Eye (tissue), 1 donor: Measurements from ENCODE around the gene DDR2.
A peak's percentile ranks its signal among the peaks of the same experiment; 100 is the strongest.

Source experiments
- DNase-seq: peaks from one replicate; pipeline ENCODE4 v3.0.0-alpha.2; 2015

Gene DDR2

GRCh38 chr1:162631546-162632191 lies 595 bp upstream of the DDR2 start:
- DNase-seq, result peak; percentile 73

- peak; percentile 57 for DNase-seq
Observed at GRCh38 chr1:162632698-162633080, 425 bp downstream of the DDR2 start.

- peak; percentile 55 for DNase-seq
Observed at GRCh38 chr1:162633081-162633762, 958 bp downstream of the DDR2 start.

- no peak for DNase-seq
Observed at GRCh38 chr1:162635418-162635817, 3.2 kb downstream of the DDR2 start.

GRCh38 chr1:162639718-162640117 lies 7.5 kb downstream of the DDR2 start:
- DNase-seq, result no peak

GRCh38 chr1:162641114-162641513 lies 8.8 kb downstream of the DDR2 start:
- DNase-seq, result no peak

GRCh38 chr1:162644986-162645314 lies 12.7 kb downstream of the DDR2 start:
- DNase-seq, result no peak

GRCh38 chr1:162645666-162646065 lies 13.4 kb downstream of the DDR2 start:
- no peak for DNase-seq

- DNase-seq, result peak; percentile 77
Observed at GRCh38 chr1:162649583-162649982, 17.3 kb downstream of the DDR2 start.

- no peak for DNase-seq
Observed at GRCh38 chr1:162654915-162655620, 22.8 kb downstream of the DDR2 start.

- DNase-seq, result no peak
Observed at GRCh38 chr1:162656266-162656665, 24.0 kb downstream of the DDR2 start.

GRCh38 chr1:162660574-162660973 lies 28.3 kb downstream of the DDR2 start:
- DNase-seq, result no peak

- no peak for DNase-seq
Observed at GRCh38 chr1:162661336-162661735, 29.1 kb downstream of the DDR2 start.

- no peak for DNase-seq
Observed at GRCh38 chr1:162662013-162662412, 29.7 kb downstream of the DDR2 start.

- DNase-seq, result no peak
Observed at GRCh38 chr1:162663086-162663485, 30.8 kb downstream of the DDR2 start.

GRCh38 chr1:162663589-162664106 lies 31.4 kb downstream of the DDR2 start:
- peak; percentile 33 for DNase-seq

GRCh38 chr1:162666006-162666645 lies 33.9 kb downstream of the DDR2 start:
- DNase-seq, result peak; percentile 23

GRCh38 chr1:162667381-162668080 lies 35.3 kb downstream of the DDR2 start:
- DNase-seq, result no peak

GRCh38 chr1:162670928-162671663 lies 38.8 kb downstream of the DDR2 start:
- no peak for DNase-seq

GRCh38 chr1:162671664-162672410 lies 39.6 kb downstream of the DDR2 start:
- DNase-seq, result no peak

- DNase-seq, result no peak
Observed at GRCh38 chr1:162672622-162673260, 40.5 kb downstream of the DDR2 start.
